T-helper 1 cell treated with Interleukin-12 subunit alpha and Interleukin-12 subunit beta and Interleukin-4 antibody, amounts not matched to agents 30 μg/mL and 1 μg/mL, for 36 hours (primary cell): ENCODE measurements around the gene OR1C1.
"Not testable (repeated sequence)": the region's sequence is repeated elsewhere in the genome, so short reads cannot be mapped to it uniquely, and the experiment has no call there.

Experiments used
- H3K27ac Mint-ChIP-seq: one replicate; pipeline ENCODE4 v1.8.0; 2021; ENCODE audit warnings: mild to moderate bottlenecking, mixed read lengths
- H3K27me3 Mint-ChIP-seq: one replicate; pipeline ENCODE4 v1.8.0; 2021; ENCODE audit warnings: low read depth, mixed read lengths
- H3K36me3 Mint-ChIP-seq: one replicate; pipeline ENCODE4 v1.8.0; 2021; ENCODE audit warnings: low read depth, mixed read lengths
- H3K4me1 Mint-ChIP-seq: one replicate; pipeline ENCODE4 v1.8.0; 2021; ENCODE audit warnings: low read depth, mixed read lengths
- H3K4me3 Mint-ChIP-seq: one replicate; pipeline ENCODE4 v1.8.0; 2021; ENCODE audit warnings: mild to moderate bottlenecking, moderate library complexity, mixed read lengths
- H3K9me3 Mint-ChIP-seq: one replicate; pipeline ENCODE4 v1.8.0; 2021; ENCODE audit warnings: mixed read lengths

Gene OR1C1

DNA sequence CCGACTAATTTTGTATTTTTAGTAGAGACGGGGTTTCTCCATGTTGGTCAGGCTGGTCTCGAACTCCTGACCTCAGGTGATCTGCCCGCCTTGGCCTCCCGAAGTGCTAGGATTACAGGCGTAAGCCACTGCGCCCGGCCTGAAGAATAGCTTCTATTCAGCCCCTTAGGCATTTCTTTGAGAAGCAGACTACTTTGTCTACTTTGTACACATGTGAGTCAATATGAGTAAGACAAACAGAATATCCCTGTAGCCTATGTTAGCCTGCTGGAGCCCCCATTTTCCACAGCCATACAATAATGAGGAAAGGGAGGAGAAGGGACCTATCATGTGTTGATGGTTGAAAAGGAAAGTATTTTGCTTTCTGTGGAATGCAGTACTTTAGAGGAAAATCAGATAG is 49.7 kb downstream of the OR1C1 start:
- H3K27ac Mint-ChIP-seq, H3K36me3 Mint-ChIP-seq, H3K4me3 Mint-ChIP-seq, H3K4me1 Mint-ChIP-seq, H3K9me3 Mint-ChIP-seq, H3K27me3 Mint-ChIP-seq: not testable (repeated sequence)
